GM19324 (cell line): ENCODE data around the gene ZNF385A.
"Not testable (repeated sequence)": the region's sequence is repeated elsewhere in the genome, so short reads cannot be mapped to it uniquely, and the experiment has no call there.

ENCODE experiments used
- ATAC-seq: cut with Tn5 transposase; IDR thresholded peaks from one replicate; pipeline ENCODE4 v1.9.1; 2021; ENCODE audit warnings: mild to moderate bottlenecking, moderate library complexity; ENCODE audit not compliant: unreplicated experiment, low FRiP score

The ZNF385A gene

DNA sequence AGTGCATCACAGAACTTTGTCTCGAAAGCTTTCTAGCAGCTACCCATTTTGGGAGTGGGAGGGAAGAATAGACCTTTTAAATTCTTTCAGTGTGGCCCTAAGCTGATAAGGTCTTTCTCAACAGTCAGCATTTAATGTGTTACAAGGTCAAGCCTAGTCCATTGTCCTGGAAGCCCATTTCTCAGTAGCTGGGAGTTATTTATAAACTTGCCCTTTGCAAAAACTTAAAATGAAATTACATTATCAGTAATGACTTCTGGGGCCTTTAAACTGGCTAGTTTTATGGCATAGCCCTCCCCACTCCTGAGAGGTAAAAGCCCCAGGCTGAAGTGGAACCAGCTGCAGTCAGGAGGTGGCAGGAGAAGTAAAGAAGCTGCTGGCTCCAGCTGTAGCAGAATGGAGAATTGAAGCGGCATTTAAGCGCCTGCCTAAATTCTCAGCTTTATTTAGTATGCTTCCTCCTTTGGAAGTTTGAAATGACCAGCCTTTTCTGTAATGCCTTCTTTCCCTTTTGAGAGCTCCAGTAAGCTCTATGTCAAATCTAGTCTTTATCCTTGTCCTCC, 47.2 kb downstream of the ZNF385A start:
- ATAC-seq, result no peak

DNA sequence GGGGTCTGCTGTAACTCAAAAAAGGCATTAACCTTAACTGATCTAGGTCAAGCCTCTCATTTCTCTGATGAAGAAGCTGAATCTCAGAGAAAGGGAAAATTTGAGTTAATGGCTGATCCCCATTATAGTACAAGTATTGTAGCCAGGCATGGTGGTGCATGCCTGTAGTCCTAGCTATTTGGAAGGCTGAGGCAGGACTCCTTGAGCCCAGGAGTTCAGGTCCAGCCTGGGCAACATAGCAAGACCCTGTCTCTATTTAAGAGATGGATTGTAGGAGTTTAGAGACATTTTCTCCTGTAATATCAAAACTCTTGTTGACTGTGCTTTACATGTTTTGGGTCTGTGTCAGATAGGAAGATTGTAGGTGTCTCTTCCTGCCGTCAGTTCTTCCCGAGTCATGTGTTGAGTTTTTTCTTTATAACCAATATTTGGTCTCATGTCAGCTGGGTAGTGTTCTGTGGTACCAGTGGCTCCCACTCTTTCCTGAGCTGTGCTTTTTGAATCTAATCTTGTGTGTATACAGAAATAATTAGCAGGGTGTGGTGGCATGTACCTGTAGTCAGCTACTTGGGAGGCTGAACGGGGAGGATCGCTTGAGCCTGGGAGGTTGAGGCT, 51.0 kb downstream of the ZNF385A start:
- ATAC-seq, result no peak

DNA sequence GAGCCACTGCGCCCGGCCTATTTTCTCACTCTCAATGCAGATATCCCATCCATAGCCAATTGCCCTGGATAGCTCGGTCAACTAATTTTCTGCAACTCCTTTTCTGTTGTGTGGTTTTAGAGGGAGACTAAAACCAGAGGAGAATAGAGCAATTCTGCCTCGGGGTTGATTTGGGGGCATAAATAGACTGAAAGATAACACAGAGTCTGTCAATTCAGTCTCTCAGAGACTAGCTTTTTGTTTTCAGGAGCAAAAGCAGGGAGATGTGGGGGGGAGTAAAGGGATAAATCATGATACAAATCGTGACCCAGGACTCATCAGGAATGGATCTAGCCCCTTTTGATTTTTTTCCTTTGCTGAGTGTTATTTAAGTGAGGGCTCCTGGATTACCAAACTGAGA, 53.1 kb downstream of the ZNF385A start:
- ATAC-seq, result no peak

DNA sequence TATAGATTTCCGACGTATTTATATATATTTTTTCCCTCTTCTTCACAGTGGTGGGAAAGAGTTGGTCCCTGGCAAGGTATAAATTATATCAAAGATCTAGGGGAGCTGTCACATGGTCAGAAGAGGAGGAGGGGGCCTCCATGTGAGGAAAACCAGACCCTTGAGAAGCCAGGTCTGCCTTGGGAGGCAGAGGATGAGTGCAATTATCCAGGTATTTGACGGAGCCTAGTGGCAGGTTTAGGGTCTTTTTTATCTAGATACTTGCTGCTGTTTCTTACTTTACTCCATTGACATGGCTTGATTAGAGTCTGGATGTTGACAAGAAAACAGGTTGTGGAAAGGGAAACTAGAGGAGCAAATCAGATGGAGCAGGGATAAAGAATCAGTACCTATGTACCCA, 54.1 kb downstream of the ZNF385A start:
- ATAC-seq, result no peak

DNA sequence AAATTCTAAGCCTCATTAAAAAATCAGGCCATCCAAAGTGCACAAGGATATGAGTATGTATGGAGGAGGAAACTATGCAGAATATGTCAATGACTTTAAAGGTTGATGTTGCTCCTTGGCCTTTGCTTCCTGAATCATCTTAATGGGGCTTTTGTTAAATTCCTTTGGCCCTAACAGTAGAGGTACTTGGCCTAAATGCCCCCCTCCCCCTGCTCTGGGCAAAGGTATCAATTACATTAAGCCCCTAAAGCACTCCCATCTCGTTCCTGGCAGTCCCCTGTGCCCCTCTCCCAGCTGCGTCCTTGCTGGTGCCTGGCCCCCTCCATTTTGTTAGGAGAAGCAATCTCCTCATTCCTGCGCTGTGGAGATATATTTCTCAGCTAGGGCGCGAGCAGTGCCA, 54.8 kb downstream of the ZNF385A start:
- ATAC-seq, result no peak

DNA sequence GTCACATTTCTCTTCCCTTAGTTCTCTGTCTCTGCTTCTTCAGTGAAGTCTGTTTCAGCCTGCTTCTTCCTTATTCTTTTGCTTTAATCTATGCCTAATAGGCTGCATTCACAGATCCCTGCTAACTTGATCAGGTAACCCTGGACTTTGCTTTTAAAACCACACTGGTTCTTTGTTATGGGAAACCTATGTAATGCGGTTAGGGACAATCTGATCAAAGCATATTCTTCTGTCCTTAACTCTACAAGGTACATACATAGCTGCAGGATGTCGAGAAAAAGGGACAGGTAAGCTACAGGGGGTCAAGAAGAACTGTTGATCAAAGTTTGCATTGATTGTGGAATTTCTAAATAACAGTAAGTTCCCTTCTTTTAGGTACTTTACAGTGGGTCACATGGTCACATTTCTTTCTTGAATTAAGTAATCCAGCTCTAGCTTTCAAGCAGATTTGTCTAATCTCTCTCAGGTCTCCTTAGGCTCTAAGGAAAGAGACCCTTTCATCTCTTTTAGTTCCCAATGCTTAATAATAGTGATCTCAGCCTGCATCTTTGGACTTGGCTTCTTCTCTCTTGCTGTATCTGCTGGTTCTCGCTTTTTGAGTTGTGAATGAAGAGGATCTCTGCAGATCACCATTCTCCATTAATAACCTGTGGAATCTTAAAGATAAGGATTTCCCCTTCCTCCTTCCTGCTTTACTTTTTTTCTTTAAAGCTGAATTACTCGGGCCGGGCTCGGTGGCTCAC, 55.8 kb downstream of the ZNF385A start:
- ATAC-seq, result no peak

DNA sequence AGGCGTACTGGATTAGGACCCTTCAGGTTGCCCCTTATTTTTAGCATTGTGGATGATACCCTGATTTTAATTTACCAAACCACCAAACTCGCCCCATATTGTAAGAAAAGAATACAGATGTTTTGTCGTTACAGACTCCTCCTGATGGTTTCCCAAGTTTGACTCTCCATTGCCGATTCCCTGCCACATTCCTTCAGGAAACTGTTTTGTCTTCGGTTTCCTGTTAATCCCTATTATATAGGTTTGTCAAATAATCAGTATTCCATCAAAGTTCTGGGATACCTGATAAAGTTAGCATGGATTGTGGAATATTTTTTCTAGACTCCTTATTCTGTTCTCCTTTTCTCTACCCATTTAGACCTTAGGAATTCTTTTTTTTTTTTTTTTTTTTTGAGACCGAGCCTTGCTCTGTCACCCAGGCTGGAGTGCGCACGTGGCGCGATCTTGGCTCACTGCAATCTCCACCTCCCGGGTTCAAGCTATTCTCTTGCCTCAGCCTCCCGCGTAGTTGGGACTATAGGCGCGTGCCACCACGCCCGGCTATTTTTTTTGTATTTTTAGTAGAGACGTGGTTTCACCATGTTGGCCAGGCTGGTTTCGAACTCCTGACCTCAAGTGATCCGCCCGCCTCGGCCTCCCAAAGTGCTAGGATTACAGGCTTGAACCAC, 59.0 kb downstream of the ZNF385A start:
- not testable (repeated sequence) for ATAC-seq

DNA sequence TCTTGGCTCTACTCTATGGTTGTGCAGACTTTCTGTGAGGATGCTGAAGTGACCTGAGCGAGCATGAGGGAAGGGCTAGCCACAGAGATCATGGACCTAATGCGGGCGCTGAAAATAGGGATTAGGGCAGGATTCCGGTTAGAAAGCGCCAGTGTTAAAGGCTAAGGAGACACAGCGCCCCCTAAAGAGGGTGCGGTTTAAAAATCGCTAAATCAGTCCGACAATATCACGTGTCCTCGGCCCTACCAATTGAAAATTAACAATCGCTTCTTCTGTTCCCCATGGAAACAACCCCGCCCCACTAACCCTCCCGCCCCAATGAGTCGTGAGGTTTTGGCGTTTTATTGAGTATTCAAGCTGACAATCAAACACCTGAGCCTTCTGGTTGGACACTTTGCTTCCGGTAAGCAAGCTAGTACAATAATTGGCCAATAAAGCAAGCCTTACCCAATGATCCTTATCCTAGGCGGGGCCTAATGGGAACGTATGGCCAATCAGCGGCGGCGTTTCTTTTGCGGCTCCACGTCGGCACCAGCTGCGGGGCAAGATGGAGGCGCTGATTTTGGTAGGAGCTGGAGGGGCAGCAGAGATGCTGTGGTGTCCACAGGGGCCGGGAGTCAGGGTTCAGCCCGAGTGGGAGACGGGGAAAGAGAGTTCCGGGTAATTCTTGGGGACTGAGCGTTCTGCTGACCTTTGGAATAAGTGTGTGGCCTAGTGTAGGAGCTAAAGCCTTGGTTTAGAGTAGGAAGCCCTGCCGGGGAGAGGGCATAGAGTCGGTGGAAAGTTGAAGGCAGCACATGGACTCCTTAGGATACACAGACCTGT, 59.7 kb downstream of the ZNF385A start, which contains the start of gene COPZ1:
COPZ1 (plus strand) TSS at position 515 of the 825 bp plus-strand sequence; CDS start at position 548, 33 bp downstream.
- peak; percentile 98 for ATAC-seq

DNA sequence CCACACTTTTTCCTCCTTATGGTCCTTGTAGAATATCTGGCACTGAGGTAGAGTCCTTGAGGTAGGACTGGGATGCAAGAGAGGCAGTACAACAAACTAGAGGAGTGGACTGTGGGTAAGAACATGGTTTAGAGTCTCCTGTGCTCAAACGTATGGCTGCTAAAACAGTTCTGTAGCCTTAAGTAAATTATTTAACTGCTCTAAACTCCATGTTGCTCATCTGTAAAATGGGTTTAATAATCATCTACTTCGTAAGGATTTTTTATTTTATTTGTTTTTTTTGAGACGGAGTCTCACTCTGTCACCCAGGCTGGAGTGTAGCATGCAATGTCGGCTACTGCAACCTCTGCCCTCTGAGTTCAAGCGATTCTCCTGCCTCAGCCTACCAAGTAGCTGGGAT, 63.2 kb downstream of the ZNF385A start:
- no peak for ATAC-seq
